RKO (cell line): ENCODE measurements around the gene GATAD2B.

Experiments used
- DNase-seq: peaks from one replicate; pipeline ENCODE4 v3.0.0-alpha.2; 2016; ENCODE audit warnings: low spot score

GATAD2B gene

DNA sequence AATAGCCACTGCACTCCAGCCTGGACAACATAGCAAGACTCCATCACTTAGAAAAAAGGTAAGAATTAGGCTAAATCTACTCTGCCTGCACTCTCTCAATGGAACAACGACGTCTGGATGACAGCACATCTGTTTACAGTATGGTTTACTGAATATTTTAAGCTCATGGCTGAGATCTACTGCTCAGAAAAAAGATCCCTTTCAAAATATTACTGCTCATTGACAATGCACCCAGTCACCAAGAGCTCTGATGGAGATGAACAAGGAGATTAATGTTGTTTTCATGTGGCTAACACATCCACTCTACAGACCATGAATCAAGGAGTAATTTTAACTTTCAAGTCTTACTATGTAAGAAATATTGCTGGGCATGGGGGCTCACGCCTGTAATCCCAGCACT, 89.6 kb downstream of the GATAD2B start:
- DNase-seq: no peak

DNA sequence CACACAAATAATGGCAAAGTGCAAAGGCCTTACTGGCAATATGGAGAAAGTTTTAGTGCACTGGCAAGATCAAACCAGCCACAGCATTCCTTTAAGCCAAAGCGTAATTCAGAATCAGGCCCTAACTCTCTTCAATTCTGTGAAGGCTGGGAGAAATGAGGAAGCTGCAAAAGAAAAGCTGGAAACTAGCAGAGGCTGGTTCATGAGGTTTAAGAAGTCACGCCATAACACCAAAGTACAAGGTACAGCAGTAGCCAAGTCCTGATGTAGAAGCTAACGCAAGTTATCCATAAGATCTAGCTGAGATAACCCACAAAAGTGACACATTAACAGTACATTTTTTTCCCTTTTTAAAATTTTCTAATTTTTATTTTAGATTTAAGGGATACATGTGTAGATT, 90.5 kb downstream of the GATAD2B start:
- DNase-seq: no peak

DNA sequence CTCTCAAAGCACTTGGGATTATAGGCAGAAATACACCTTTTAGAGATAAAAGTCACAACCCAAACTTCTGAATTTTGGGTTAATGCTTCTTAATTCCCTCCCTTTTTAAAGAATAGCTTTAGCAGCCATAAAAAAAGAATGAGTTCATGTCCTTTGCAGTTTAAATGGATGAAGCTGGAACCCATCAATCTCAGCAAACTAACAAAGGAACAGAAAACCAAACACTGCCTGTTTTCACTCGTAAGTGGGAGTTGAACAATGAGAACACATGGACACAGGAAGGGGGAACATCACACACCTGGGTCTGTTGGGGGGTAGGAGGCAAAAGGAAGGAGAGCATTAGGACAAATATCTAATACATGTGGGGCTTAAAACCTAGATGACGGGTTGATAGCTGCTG, 91.7 kb downstream of the GATAD2B start:
- DNase-seq: no peak

DNA sequence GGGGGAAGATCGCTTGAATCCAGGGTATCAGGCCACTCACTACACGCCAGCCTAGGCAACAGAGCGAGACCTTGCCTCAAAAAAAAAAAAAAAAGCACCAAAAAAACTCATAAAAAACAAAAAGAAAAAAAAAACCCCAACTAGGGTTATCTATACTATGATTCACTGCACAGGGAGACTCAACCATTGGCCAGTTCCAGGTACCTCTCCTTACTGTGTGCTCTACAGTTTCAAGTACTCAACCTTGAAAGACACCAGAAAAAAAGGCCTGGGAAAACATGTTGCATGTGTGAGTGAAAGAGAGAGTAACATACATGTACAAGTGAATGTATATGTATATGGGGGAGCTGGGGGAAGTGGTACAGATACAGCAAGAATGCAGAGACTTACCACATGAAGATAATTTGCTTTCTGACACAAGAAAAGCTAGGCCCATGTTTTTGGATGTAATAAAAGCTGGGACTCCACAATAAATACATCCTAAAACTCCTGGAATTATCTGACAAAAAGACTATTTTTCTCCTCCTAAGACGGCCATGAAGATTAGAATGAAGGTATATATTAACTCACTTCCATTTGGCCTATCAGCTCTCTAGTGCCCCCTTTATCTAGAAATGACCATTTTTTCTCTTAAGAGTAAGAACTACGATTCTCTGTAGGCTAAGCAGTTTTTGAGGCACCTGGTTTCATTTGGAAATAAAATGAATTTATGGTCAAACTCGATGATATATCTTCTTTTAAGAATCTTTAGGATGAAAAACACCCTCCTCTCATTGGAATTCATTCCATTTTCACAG, 95.4 kb downstream of the GATAD2B start:
- no peak for DNase-seq

DNA sequence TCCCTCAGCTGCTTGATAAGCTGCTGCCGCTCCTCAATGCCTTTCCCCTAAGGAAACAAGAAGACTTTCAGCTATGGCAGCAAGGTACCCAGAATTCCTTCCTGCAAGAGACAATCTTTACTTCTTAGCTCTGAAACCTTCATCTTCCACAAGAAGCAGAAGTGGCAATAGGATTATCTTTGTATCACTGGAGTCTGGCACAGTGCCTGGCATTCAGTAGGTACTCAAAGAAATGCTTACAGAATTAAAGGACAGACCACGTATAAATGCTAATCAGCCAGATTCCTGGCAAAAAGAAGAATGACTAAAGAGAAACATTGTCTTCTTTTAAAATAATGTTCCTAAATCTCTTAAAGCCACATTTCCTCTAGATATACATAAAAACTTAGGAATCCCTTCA, 103.9 kb downstream of the GATAD2B start:
- no peak for DNase-seq

DNA sequence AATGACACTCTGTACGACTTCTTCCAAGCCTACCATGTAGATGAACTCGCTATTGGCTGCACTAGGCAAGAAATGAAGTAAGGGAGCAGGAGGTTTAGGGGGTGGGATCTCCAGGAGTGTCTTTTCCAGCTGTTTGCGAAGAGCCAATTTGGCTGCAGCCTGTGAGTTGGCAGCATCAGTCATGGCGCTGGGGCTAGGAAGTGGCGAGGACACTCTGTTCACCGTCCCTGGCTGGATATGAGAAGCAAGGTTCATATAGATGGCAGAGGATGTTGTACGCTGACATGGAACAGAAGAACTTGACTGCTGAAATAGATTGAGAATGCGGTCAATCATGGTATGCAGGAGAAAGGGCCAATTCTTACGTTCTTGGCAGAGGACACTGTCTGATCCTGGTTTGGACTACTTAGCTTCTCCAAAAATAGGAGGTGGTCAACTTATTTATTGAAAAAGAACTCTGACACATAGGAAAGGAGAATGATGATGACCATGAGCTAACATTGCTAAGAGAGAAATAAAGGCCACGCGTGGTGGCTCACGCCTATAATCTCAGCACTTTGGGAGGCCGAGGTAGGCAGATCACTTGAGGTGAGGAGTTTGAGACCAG, 106.4 kb downstream of the GATAD2B start:
- no peak for DNase-seq

DNA sequence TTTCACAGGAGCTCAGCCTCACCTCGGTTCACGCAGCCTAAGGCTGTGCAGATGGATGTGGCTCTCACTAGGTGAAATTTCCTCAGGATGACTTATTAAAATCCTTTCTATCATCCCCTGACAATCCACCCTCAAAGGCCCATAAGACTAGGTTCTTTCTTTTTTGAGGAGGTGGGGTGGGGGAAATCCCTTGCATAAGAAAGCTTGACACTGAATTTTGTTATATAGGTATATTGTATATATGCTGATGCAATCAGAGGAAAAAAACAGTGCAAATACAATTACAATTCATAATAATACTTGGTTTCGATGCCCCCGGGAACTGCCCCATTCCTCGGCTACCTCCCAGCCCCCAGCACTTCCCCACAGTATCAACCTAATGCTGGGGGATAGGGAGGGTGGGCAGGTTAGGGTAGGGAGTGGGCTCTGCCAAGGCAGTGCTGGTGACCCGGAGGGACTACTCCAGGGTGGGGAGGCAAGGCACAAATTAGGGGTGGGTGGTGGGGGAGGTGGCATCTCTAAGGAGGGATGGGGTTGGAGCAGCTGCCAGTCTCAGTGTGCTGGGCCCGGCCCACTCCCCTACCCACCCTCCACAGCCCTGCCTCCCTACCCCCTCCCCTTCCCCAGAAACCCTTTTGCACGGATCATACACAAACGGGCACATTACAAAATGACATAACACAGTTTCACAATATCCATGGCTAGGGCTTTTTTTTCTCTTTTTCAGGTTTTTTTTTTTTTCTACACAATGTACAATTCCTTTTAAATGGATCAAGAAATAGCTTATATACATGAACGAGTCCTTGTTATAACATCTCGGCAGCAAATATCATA, 116.7 kb downstream of the GATAD2B start:
- DNase-seq: no peak

DNA sequence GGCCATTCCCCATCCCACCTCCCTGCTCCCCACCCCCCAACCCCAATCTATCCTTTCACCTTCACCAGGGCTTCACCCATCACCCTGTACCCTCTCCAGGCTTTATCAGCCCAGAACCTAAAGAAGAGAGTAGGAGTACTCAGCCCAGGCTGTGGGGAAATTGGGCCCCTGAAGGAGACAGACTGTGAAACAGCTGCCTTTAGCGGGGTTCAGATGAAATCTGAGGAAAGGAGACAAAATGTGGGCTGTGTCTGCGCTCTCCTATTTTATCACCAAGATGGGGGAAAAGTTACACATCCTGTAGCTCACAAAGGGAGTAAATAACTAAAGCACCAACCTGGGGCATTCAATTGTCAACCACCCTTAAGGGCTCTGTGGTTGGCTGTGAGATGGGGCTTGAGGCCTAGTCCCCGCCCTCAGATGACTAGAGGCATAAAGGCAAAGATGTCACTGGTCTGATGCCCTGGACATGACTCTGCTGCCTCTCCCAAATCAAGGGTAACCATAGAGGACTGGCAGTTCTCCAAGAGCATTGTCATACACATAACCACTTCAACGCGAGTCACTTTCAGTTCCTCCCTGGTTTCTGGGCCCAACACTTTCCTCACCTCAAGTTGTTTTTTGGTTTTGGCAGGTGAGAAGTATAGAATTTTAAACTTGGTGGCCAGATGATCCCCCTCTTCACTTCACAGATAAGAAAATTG, 117.6 kb downstream of the GATAD2B start:
- peak; percentile 94 for DNase-seq

DNA sequence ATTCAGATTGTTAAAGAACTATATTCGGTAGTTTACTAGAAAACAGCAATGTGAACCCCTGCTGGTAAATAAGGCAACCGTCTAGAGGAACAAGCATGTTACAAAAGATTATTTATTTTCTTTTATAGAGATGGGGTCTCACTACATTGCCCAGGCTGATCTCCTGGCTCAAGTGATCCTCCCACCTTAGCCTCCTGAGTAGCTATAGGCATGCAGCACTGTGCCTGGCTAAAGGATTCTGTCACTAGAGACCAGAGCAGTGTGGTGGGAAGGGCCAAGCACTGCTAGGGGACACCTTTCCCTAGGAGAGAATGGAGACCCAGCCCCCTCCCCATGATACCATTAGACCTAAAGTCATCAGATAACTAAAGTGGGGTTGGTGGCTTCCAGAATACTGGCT, 118.7 kb downstream of the GATAD2B start:
- DNase-seq: no peak

DNA sequence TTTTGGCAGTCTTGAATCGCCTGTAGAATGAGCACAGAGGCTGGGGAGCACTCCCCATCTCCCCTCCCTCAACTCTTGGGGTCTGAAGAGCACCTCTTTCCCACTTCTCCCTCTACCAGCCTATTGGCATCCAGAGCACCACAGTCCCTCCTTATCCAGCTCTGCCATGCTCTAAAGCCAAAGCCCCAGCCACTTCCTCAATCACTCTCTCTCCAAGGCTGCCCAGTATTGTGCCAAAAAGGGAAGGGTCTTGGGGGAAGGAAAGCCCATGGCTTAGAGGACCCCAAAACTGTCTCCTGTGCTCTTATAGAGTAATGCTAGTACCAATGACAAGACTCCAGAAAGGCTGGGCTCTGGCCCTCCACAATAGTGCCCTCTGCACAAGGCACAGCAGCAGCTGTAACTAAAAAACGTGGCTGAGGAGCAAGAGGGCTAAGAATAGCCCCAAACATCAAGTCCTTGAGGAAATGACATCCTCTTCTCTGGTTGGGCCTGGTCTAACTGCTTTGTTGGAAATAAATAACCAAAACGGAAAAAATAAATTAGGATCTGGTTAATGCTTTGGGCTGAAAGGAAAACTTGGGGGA, 119.2 kb downstream of the GATAD2B start:
- no peak for DNase-seq

DNA sequence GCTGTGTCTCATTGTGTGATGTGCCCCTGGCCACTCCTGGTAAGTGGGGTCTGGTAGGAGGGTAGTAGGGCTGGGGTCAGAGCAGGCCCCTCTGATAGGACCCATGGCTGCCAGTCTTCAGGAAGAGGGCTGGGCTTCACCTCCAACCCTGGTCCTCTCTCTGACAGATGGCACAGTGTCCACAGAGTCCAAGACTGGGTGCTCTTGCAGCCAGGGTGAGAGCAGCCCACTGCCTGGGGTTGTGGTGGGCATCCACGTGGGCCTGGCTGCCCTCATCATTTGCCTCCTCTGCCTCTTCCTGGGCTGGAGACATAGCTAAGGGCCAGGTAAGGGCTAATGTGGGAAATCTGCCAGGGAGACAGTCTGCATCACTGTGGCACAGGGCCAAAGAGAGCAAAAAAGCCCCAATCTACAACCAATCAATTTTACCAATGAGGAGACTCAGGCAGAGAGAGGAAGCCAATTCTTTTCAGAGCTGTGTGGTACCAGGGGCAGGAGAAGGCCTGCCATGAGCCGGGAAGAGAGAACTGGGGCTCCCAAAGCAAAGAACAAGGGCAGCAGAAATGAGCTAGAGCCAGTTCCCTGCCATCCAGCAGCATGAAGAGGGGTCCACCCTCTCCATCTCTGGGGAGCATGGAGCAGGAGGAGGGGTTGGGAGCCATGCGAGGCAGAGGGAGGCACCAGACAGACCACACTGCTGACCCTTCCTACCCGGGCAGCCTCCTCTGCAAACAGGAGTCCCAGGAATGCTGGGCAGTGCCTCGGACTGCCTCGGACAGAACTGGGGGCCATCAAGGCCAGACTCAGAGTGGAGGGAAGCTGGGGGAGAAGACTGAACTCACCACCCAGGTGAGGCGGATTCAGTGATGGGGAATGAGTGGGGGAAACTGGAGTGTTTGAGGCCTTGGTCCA, 120.7 kb downstream of the GATAD2B start:
- no peak for DNase-seq

DNA sequence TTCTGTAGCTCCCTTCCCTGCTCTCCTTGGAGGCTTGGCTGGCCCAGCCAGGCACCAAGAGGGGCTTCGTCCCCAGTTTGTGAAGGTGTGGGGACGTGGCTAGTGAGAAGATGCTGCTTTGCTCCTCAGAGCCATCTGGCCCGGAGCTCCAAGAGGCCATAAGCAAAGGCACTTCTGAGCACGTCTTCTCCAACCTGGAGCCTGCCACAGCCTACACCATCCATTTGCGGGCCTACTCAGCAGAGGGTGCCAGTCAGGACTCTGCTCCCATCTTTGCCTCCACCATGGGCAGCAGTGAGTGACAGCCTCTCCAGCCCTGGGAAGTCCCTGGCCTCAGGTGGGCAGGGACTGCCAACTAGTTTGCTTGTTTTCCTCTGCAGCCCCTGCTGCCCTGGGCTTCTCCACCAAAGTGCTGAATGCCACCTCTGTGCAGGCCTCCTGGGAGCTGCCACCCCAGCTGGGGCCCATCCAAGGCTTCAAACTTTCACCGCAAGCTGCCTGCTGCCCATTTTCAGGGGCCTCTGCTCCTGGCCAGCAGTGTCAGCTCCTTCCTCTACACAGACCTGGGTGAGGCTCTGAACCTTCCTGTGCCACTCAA, 121.6 kb downstream of the GATAD2B start:
- no peak for DNase-seq

DNA sequence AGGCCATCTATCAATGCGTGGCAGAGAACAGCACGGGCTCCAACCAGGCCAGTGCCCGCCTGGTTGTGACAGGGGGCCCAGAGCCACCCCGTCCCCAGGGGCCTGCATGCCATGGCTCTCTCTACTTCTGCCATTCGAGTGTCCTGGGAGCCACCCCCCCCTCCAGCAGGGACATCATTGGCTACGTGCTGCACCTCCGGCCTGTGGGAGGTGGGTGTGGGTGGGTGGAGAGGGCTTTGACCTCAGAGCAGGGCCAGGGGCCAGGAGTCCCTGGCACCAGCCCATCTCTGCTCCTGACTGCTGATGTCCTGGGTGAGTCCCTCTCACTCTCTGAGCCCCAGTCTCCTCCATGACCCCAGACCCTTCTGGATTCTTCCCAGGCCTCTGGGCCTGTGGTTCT, 122.3 kb downstream of the GATAD2B start:
- DNase-seq: no peak

DNA sequence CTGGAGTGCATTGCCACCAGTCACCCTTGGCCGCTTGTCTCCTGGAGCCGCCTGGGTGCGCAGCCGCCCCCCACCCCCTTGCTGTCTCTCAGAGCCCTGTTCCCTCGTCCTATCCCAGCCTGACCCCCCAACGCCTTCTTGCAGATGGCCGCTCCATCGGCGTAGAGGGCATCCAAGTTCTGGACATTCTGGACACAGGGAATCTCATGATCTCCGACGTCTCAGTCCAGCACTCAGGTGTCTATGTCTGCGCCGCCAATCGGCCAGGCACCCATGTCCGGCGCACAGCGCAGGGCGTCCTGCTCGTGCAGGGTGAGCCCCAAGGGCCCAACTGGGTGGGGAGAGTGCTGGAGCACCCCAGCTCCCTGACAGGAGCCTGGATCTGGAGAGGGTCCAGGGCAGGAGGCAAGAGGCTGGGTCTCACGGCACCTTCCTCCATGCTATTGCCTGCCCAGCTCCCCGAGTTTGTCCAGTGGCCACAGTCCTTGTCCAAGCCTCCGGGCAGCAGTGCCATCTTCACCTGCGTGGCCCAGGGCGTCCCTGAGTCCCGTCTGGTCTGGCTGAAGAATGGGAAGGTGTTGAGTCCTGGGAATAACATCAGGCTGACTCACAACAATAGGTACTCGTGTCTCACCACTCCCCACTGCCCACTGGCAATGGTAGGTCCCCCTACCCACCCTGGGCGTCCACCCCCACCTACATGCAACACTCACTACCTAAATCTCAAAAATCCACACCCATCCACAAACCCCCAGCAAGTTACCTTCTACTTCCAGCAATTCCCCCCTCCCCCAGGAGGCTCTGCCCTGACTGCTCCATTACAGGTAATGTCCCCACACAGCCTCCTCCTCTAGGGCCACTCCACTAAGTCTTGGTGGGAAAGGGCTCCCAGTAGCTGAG, 123.0 kb downstream of the GATAD2B start:
- DNase-seq: no peak

DNA sequence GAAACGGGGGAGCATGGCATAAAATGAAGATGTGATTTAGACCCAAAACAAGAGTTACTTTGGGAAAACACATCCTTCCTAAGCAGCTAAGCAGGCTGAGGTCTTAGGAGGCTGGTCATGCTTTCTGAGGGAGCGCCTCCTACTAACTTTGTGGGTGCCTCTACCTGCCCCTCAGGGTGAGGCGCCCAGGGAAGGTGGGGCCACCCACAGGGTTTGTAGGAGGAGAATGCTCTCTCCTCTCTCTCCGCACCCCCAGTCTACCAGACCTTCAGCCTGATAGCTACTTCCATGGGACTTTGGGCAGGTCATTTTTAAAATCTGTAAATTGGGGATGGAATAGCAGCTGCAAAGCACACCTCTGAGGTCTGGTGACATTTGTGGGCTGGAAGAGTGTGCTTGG, 123.8 kb downstream of the GATAD2B start:
- no peak for DNase-seq

DNA sequence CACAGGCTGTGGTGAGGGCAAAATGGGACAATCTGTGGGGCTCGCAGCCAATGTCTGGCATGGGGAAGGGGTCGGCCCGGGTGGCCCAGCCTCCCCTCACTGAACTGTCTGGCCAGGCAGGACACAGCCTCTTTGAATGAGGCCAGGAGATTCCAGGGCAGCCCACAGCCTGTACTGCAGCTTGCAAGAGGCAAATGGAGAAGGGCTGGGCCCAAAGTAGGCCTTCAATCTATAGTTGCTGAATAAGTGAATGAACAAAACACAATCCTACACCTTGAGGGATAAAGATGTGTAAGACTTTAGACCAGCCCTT, 124.3 kb downstream of the GATAD2B start:
- DNase-seq: no peak

DNA sequence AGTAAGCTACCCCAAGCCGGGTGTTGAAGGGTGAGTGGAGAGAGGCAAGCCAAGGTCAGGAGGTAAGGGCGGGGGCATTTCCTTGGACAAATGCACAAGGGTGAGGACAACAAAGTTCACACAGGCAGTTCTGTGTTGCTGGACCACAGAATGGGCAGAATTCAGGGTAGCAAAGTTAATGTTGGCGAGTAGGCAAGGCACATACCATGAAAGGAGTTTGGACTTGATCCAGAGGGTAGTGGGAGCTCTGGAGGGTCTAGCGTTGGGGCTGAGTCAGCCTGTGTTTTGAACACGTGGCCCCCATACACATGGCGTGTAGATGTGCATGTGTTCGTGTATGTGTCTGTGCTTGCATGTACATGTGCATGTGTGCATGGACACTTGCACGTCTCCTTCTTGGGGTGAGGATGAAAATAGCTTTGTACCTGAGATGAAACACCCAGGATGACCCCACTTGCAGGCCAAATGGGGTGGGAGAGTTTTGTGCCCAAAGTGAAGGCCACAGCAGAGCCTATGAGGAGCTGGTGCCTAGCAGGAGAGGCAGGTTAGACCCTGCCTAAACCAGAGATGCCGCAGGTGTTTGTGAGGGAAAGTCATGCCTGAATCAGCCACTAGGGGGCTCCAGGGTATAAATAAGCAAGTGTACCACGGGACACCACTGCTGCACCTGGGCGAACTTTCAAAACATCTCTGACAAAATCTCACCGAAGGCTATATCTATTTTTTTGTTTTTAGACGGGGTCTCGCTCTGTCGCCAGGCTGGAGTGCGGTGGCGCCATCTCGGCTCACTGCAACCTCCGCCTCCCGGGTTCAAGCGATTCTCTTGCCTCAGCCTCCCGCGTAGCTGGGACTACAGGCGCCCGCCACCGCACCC, 125.7 kb downstream of the GATAD2B start:
- DNase-seq: peak; percentile 70

DNA sequence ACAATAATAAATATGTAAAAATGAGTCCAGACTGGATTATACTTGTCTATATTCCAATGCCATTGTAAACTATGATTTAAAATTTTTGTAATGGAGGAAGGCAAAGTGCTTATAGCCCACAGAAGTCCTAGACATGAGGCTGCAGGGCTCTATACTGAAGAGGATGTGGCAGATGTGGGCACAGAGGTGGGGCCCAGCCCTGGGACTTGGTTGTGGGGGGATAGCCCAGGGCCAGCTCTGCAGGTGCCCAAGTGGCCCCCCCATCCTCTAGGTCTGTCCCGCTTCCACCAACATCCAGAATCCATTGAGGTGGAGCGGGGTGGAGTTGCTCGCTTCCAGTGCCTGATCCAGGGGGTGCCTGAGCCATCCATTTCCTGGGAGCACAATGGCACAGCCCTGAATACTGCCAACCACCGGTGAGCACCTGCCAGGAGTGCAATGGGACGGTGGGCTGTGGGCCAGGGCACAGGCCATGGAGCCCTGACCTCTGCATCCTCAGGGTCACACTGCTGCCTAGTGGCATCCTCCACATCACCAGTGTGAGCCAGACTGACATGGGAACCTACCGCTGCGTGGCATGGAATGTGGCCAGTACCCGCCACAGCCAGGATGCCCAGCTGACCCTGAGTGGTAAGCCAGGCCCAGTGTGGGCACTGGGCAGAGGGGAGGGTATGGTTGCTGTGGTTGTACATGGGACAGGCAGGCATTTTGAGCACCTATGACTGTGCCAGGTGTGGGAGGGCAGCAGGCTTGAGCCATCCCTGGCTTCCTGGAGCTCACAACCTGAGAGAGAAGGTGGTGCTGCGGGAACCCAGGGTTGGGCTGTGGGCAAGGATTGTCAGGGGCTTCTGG, 126.6 kb downstream of the GATAD2B start:
- no peak for DNase-seq
